Measurements from ENCODE around the gene PRICKLE4. TPM values are rescaled to one million over a fixed set of nuclear protein-coding genes. Genes with fewer than 3 reads are reported as not detected.

PRICKLE4 gene
- total RNA-seq, 1 experiment from 2014 or later: 0.70 TPM

DNA sequence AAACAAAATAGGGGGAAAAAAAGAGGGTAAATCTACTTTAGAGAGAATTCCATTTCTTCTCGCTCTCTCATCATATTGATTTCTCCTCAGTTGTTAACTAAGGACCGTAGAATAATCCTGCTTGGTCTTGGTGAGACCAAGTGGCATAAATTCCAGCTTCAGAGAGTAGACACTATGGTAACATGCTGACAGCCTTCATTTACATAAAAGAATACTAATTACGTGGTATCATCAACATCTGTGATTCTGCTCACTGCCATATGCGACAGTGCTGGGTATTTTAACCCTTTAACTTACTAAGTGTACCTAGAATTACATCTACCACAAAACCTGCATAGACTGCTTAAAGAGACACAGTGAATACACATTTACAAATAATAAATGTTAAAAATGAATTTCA, 34.0 kb downstream of the PRICKLE4 start:
- Histone ChIP-seq H2BK12ac (ENCODE audit: insufficient read length, low read depth, low read length) (no peak overlapping the region), H2BK15ac (ENCODE audit: low read depth, low read length) (no peak overlapping the region), H2BK20ac (ENCODE audit: low read depth, low read length, poor library complexity, severe bottlenecking) (no peak overlapping the region), H4K91ac (ENCODE audit: insufficient read length, low read depth, low read length) (no peak overlapping the region), H3K9ac (ENCODE audit: extremely low read depth, insufficient read length, low read length) (no peak overlapping the region), H3K23ac (ENCODE audit: insufficient read length, low read depth, low read length) (no peak overlapping the region), H4K8ac (replicated peaks; ENCODE audit: insufficient read length, low read depth, low read length) (no peak overlapping the region), H3K27ac (ENCODE audit: insufficient read length, low read depth, low read length) (no peak overlapping the region), H2BK120ac (ENCODE audit: low read depth, low read length, poor library complexity, severe bottlenecking) (no peak overlapping the region), H4K5ac (ENCODE audit: insufficient read length, low read depth, low read length) (no peak overlapping the region), H3T11ph (ENCODE audit: low read length) (no peak overlapping the region), H4K20me1 (ENCODE audit: control insufficient read depth, insufficient read depth, insufficient read length) (no peaks in the 10 kb centered on the region), H3K4me2 (ENCODE audit: insufficient read depth, insufficient read length, low read length) (no peak overlapping the region), H3K23me2 (ENCODE audit: insufficient read length, low read depth, low read length, poor library complexity, severe bottlenecking) (no peaks in the 10 kb centered on the region), H3K79me1 (ENCODE audit: insufficient read depth, low read depth, low read length, poor library complexity, severe bottlenecking) (no peaks in the 10 kb centered on the region), H3K56ac (ENCODE audit: insufficient read length, low read depth, low read length) (no peak overlapping the region), H3K9me3 (ENCODE audit: control insufficient read depth, low read depth, low read length) (no peaks in the 10 kb centered on the region), H3K4ac (ENCODE audit: low read depth, low read length) (no peak overlapping the region), H2BK5ac (ENCODE audit: insufficient read length, low read length) (no peak overlapping the region), H3K14ac (ENCODE audit: insufficient read depth, low read length) (no peak overlapping the region), H3K27me3 (ENCODE audit: insufficient read depth, low read length) (no peaks in the 10 kb centered on the region), H3K79me2 (ENCODE audit: insufficient read depth, low read length) (no peaks in the 10 kb centered on the region), H3K4me1 (ENCODE audit: insufficient read depth, low read length) (no peaks in the 10 kb centered on the region), H3K18ac (ENCODE audit: insufficient read length, low read depth, low read length) (no peak overlapping the region), H2AFZ (ENCODE audit: low read length) (no peak overlapping the region), H2AK5ac (ENCODE audit: insufficient read length, low read length) (no peak overlapping the region)
- Mint-ChIP-seq H3K9me3 (no peaks in the 10 kb centered on the region), H3K4me3 (no peak overlapping the region), H3K27ac (no peak overlapping the region), H3K36me3 (ENCODE audit: insufficient read depth in 1 of 3, low read depth in 3 of 3) (peaks cover 0 to 4% (median 0%) of the 10 kb centered on the region in 3 experiments; a peak in 3 of 7 replicates), H3K27me3 (ENCODE audit: low read depth) (no peaks in the 10 kb centered on the region), H3K4me1 (peaks cover 0 to 2% of the 10 kb centered on the region in 2 experiments; a peak in 1 of 4 replicates)
- WGBS (ENCODE audit: extremely low coverage, insufficient read length, low lambda C conversion rate): no CpG with 5 or more reads among the region's 4 CpGs
- no peak for DNase-seq
- TF ChIP-seq, protein P1, sequence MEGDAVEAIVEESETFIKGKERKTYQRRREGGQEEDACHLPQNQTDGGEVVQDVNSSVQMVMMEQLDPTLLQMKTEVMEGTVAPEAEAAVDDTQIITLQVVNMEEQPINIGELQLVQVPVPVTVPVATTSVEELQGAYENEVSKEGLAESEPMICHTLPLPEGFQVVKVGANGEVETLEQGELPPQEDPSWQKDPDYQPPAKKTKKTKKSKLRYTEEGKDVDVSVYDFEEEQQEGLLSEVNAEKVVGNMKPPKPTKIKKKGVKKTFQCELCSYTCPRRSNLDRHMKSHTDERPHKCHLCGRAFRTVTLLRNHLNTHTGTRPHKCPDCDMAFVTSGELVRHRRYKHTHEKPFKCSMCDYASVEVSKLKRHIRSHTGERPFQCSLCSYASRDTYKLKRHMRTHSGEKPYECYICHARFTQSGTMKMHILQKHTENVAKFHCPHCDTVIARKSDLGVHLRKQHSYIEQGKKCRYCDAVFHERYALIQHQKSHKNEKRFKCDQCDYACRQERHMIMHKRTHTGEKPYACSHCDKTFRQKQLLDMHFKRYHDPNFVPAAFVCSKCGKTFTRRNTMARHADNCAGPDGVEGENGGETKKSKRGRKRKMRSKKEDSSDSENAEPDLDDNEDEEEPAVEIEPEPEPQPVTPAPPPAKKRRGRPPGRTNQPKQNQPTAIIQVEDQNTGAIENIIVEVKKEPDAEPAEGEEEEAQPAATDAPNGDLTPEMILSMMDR (conservative IDR thresholded peaks at IDR 0.05): no peak
